Activated B cell treated with CpG ODN at 0.5 μM for 24 hours (primary cell): ENCODE measurements around the gene CAPS2. TPM values are rescaled to one million over a fixed set of nuclear protein-coding genes. Genes with fewer than 3 reads are reported as not detected.

Experiments
- ATAC-seq: fragments of 200-7000 bp; cut with Tn5 transposase; one replicate; pipeline ENCODE4 v1.10.0; 2021; ENCODE audit warnings: low read depth, mild to moderate bottlenecking, moderate library complexity
- CTCF ChIA-PET: fragments of 350-600 bp; sonication (Branson Sonifier 250); formaldehyde crosslinking; loops from one replicate; lab custom pipeline; 2021; ENCODE audit warnings: antibody characterized with exemption; lab: Charles Lee
- POLR2A ChIA-PET: fragments of 350-600 bp; sonication (Branson Sonifier 250); formaldehyde crosslinking; loops from one replicate; lab custom pipeline; 2021; ENCODE audit warnings: antibody characterized with exemption; lab: Charles Lee
- DNase-seq: peaks from one replicate; pipeline ENCODE4 v3.0.0; 2022
- H3K27ac Mint-ChIP-seq: one replicate; pipeline ENCODE4 v1.8.0; 2020; ENCODE audit warnings: mixed read lengths
- H3K27me3 Mint-ChIP-seq: one replicate; pipeline ENCODE4 v1.8.0; 2021; ENCODE audit warnings: mixed read lengths
- H3K36me3 Mint-ChIP-seq: one replicate; pipeline ENCODE4 v1.8.0; 2021; ENCODE audit warnings: low read depth, mixed read lengths
- H3K4me1 Mint-ChIP-seq: one replicate; pipeline ENCODE4 v1.8.0; 2021; ENCODE audit warnings: mixed read lengths
- H3K4me3 Mint-ChIP-seq: one replicate; pipeline ENCODE4 v1.8.0; 2020; ENCODE audit warnings: mild to moderate bottlenecking, mixed read lengths
- H3K9me3 Mint-ChIP-seq: one replicate; pipeline ENCODE4 v1.8.0; 2020; ENCODE audit warnings: mixed read lengths
- intact Hi-C: fragments of 100-400 bp; cut with micrococcal nuclease; formaldehyde crosslinking; loops from one replicate; pipeline ENCODE4 v1.15.1; 2024
- total RNA-seq: library from RNA; stranded (reverse); gene quantifications from 2 replicates; pipeline ENCODE4 v1.2.3, GENCODE V29; 2022
- TF ChIP-seq, protein P1 (sequence below): fragments of 200-600 bp; IDR thresholded peaks from one replicate; pipeline ENCODE4 v1.8.0; 2022; ENCODE audit warnings: antibody characterized with exemption, mild to moderate bottlenecking

The CAPS2 gene
- total RNA-seq, 1 donor from 2014 or later, result 3.8 TPM

DNA sequence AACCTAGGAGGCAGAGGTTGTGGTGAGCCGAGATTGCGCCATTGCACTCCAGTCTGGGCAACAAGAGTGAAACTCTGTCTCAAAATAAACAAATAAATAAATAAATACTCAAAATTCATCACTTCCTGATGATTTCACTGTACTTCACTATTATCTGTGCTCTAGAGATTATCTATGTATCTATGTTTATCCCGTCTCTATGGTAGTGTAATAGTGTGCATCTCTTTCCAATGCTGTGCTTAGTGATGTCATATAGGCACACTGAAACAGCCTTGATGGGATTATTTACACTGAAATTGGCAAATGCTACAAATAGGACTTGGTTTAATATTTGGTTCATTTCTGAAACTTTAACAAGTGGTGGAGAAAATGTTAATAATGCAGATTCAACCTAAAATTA, 6.5 kb downstream of the CAPS2 start:
- CTCF ChIA-PET, result interaction anchor here (1.5 kb wide), 1 partner anchor 10 kb away, joined by 5 read pairs; the partner anchor contains the start of gene GLIPR1L1
- TF ChIP-seq, protein P1, sequence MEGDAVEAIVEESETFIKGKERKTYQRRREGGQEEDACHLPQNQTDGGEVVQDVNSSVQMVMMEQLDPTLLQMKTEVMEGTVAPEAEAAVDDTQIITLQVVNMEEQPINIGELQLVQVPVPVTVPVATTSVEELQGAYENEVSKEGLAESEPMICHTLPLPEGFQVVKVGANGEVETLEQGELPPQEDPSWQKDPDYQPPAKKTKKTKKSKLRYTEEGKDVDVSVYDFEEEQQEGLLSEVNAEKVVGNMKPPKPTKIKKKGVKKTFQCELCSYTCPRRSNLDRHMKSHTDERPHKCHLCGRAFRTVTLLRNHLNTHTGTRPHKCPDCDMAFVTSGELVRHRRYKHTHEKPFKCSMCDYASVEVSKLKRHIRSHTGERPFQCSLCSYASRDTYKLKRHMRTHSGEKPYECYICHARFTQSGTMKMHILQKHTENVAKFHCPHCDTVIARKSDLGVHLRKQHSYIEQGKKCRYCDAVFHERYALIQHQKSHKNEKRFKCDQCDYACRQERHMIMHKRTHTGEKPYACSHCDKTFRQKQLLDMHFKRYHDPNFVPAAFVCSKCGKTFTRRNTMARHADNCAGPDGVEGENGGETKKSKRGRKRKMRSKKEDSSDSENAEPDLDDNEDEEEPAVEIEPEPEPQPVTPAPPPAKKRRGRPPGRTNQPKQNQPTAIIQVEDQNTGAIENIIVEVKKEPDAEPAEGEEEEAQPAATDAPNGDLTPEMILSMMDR, result no peak
- Mint-ChIP-seq H3K4me3 (no peak overlapping the region), H3K27me3 (peaks cover 7% of the 10 kb centered on the region), H3K36me3 (no peaks in the 10 kb centered on the region), H3K27ac (no peak overlapping the region), H3K4me1 (no peaks in the 10 kb centered on the region), H3K9me3 (no peaks in the 10 kb centered on the region)
- no peak for ATAC-seq
- intact Hi-C loops, result no loop called here
- DNase-seq, result no peak
- POLR2A ChIA-PET, result no interaction called here

DNA sequence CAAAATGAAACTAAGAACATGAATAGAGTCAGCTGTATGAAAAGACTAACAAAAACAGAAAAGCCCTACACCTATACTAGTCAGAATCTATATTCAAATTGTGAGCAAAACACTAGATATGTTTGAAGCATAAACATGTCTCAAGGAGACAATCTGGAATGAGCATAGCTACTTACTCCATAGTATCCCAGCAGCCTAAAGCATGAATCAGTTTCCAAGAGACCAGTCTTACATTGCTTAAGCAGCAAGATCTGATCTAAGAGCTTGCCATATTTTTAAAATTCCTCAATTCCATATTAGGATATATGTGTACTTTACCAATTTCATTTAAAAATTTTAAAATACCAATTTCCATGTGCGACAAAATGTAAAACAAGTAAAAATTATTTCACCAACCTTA, 7.7 kb downstream of the CAPS2 start:
- ChIA-PET CTCF (no interaction called here), POLR2A (no interaction called here)
- H3K36me3 Mint-ChIP-seq, result no peaks in the 10 kb centered on the region
- TF ChIP-seq, protein P1, result no peak
- H3K4me1 Mint-ChIP-seq, result no peaks in the 10 kb centered on the region
- ATAC-seq, result no peak
- peaks cover 2% of the 10 kb centered on the region for H3K27me3 Mint-ChIP-seq
- intact Hi-C loops, result no loop called here
- DNase-seq, result no peak
- no peaks in the 10 kb centered on the region for H3K9me3 Mint-ChIP-seq
- no peak overlapping the region for H3K4me3 Mint-ChIP-seq
- no peak overlapping the region for H3K27ac Mint-ChIP-seq

DNA sequence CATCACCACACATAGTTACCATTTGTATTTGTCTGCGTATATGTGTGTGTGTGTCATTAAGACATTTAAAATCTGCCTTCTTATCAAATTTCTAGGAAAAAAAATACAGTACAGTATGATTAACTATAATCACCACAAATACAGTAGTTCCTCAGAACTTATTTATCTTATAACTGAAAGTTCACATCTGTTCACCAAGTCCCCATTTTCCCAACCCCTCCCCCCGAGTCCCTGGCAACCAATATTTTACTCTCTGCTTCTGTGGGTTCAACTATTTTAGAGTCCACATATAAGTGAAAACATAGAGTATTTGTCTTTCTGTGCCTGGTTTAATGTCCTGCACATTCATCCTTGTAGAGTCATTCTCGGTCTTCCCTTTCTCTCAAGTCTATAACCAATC, 12.3 kb downstream of the CAPS2 start:
- ATAC-seq (no peak), DNase-seq (no peak)
- H3K36me3 Mint-ChIP-seq, result no peaks in the 10 kb centered on the region
- no peaks in the 10 kb centered on the region for H3K4me1 Mint-ChIP-seq
- ChIA-PET POLR2A (no interaction called here), CTCF (no interaction called here)
- no peak overlapping the region for H3K4me3 Mint-ChIP-seq
- intact Hi-C loops, result no loop called here
- no peaks in the 10 kb centered on the region for H3K27me3 Mint-ChIP-seq
- TF ChIP-seq, protein P1, result no peak
- no peaks in the 10 kb centered on the region for H3K9me3 Mint-ChIP-seq
- H3K27ac Mint-ChIP-seq, result no peak overlapping the region

DNA sequence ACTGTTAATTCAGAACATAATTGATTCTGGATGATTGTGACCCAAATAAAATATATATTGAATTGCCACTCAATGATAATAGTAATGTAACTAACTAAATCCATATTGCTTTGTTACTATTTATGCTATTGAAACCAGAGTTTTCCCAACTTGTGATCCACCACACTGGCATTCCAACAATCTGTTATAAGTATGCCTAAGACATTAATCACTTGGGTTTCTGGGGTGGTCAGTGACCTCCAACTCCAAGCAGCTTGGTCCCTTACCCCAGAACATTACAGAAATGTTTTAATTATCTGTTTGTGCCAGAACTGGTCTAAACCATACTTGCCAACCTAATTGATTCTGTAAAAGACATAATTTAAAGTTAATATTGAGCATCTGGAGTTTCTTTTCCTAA, 14.6 kb downstream of the CAPS2 start:
- TF ChIP-seq, protein P1, result no peak
- Mint-ChIP-seq H3K4me3 (no peak overlapping the region), H3K4me1 (no peaks in the 10 kb centered on the region), H3K27me3 (no peaks in the 10 kb centered on the region), H3K36me3 (no peaks in the 10 kb centered on the region), H3K27ac (no peak overlapping the region), H3K9me3 (no peaks in the 10 kb centered on the region)
- ChIA-PET POLR2A (no interaction called here), CTCF (no interaction called here)
- intact Hi-C loops, result no loop called here
- no peak for ATAC-seq
- no peak for DNase-seq

DNA sequence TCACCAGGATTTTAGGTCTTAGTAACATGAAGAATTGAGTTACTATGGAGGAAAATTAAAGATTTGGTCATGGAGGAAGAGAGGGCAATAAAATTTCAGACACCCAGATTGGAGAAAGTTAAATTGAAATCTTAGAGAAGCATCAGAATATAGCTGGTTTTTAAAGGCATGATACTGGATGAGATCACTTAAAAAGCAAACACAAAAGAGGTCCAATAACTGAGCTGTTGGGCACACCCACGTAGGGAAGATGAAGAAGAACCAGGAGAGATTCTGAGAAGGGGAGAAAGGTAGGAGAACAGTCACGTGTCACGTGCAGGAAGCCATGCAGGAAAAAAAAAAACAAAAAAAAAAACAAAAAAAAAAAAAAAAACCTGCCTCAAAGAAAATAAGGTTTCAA, 18.8 kb downstream of the CAPS2 start:
- no peak for DNase-seq
- TF ChIP-seq, protein P1, result no peak
- ATAC-seq, result no peak
- CTCF ChIA-PET, result no interaction called here
- H3K4me3 Mint-ChIP-seq, result no peak overlapping the region
- H3K4me1 Mint-ChIP-seq, result no peaks in the 10 kb centered on the region
- intact Hi-C loops, result no loop called here
- no peaks in the 10 kb centered on the region for H3K36me3 Mint-ChIP-seq
- H3K27me3 Mint-ChIP-seq, result no peaks in the 10 kb centered on the region
- POLR2A ChIA-PET, result no interaction called here
- no peak overlapping the region for H3K27ac Mint-ChIP-seq
- no peaks in the 10 kb centered on the region for H3K9me3 Mint-ChIP-seq
